ENCODE results near the gene LCP2.

The LCP2 gene

GRCh38 chr5:170314541-170315095 lies 17.0 kb upstream of the LCP2 start:
- no peaks in the 10 kb centered on the region for H4K20me1 ChIP-seq (ENCODE audit: insufficient read depth, low read length, poor library complexity, severe bottlenecking)
- H2AFZ ChIP-seq (ENCODE audit: low read length): no peak overlapping the region
- H3F3A ChIP-seq (ENCODE audit: low read depth): no peaks in the 10 kb centered on the region
- no peak overlapping the region for H3K4me2 ChIP-seq (ENCODE audit: low read depth, low read length, poor library complexity, severe bottlenecking)
- no peaks in the 10 kb centered on the region for H3K79me2 ChIP-seq (ENCODE audit: insufficient read depth, low read length)
- no peak for TF ChIP-seq CTCF (conservative IDR thresholded peaks at IDR 0.05; ENCODE audit: low read length)
- no peak for TF ChIP-seq EZH2phosphoT487 (IDR thresholded peaks at IDR 0.05; ENCODE audit: borderline replicate concordance)
- H3K9ac ChIP-seq (ENCODE audit: low read depth, low read length, poor library complexity, severe bottlenecking): no peak overlapping the region
- no peaks in the 10 kb centered on the region for H3K9me2 ChIP-seq (replicated peaks; ENCODE audit: low read depth, low read length)
- no peaks in the 10 kb centered on the region for H3K27me3 ChIP-seq (ENCODE audit: insufficient read depth, low read length, poor library complexity, severe bottlenecking)
- no peaks in the 10 kb centered on the region for H3K36me3 ChIP-seq (ENCODE audit: insufficient read depth, low read length)
- H3K9me3 ChIP-seq (ENCODE audit: insufficient read depth, low read depth, low read length): no peaks in the 10 kb centered on the region
- no peak overlapping the region for H3K4me3 ChIP-seq (ENCODE audit: low read length, poor library complexity, severe bottlenecking)
- peaks cover 49% of the 10 kb centered on the region for H3K4me1 ChIP-seq (ENCODE audit: insufficient read depth, low read length, poor library complexity, severe bottlenecking)

- H3K36me3 ChIP-seq (ENCODE audit: insufficient read depth, low read length): no peaks in the 10 kb centered on the region
- no peak overlapping the region for H3K4me3 ChIP-seq (ENCODE audit: low read length, poor library complexity, severe bottlenecking)
- H3K4me2 ChIP-seq (ENCODE audit: low read depth, low read length, poor library complexity, severe bottlenecking): peak overlapping the region; percentile 45
- peaks cover 41% of the 10 kb centered on the region for H3K4me1 ChIP-seq (ENCODE audit: insufficient read depth, low read length, poor library complexity, severe bottlenecking)
- H3K27me3 ChIP-seq (ENCODE audit: insufficient read depth, low read length, poor library complexity, severe bottlenecking): no peaks in the 10 kb centered on the region
- no peak overlapping the region for H2AFZ ChIP-seq (ENCODE audit: low read length)
- H3K9ac ChIP-seq (ENCODE audit: low read depth, low read length, poor library complexity, severe bottlenecking): no peak overlapping the region
- H3K9me2 ChIP-seq (replicated peaks; ENCODE audit: low read depth, low read length): no peaks in the 10 kb centered on the region
- H3F3A ChIP-seq (ENCODE audit: low read depth): no peaks in the 10 kb centered on the region
- no peaks in the 10 kb centered on the region for H3K79me2 ChIP-seq (ENCODE audit: insufficient read depth, low read length)
- H3K9me3 ChIP-seq (ENCODE audit: insufficient read depth, low read depth, low read length): no peaks in the 10 kb centered on the region
- TF ChIP-seq EZH2phosphoT487 (IDR thresholded peaks at IDR 0.05; ENCODE audit: borderline replicate concordance): no peak
- no peak for TF ChIP-seq CTCF (conservative IDR thresholded peaks at IDR 0.05; ENCODE audit: low read length)
- H4K20me1 ChIP-seq (ENCODE audit: insufficient read depth, low read length, poor library complexity, severe bottlenecking): no peaks in the 10 kb centered on the region
These were observed 16.2 kb upstream of the LCP2 start for GRCh38 chr5:170313816-170314215.

GRCh38 chr5:170313344-170313743 lies 15.8 kb upstream of the LCP2 start:
- Histone ChIP-seq H3K27me3 (ENCODE audit: insufficient read depth, low read length, poor library complexity, severe bottlenecking) (no peaks in the 10 kb centered on the region), H3F3A (ENCODE audit: low read depth) (no peaks in the 10 kb centered on the region), H3K9me2 (replicated peaks; ENCODE audit: low read depth, low read length) (no peaks in the 10 kb centered on the region), H3K36me3 (ENCODE audit: insufficient read depth, low read length) (no peaks in the 10 kb centered on the region), H3K4me3 (ENCODE audit: low read length, poor library complexity, severe bottlenecking) (no peak overlapping the region), H2AFZ (ENCODE audit: low read length) (no peak overlapping the region), H3K9me3 (ENCODE audit: insufficient read depth, low read depth, low read length) (no peaks in the 10 kb centered on the region), H4K20me1 (ENCODE audit: insufficient read depth, low read length, poor library complexity, severe bottlenecking) (no peaks in the 10 kb centered on the region), H3K4me1 (ENCODE audit: insufficient read depth, low read length, poor library complexity, severe bottlenecking) (peaks cover 40% of the 10 kb centered on the region), H3K4me2 (ENCODE audit: low read depth, low read length, poor library complexity, severe bottlenecking) (peak overlapping the region; percentile 45), H3K9ac (ENCODE audit: low read depth, low read length, poor library complexity, severe bottlenecking) (peak overlapping the region; percentile 11), H3K79me2 (ENCODE audit: insufficient read depth, low read length) (no peaks in the 10 kb centered on the region)
- TF ChIP-seq EZH2phosphoT487 (IDR thresholded peaks at IDR 0.05; ENCODE audit: borderline replicate concordance) (no peak), CTCF (conservative IDR thresholded peaks at IDR 0.05; ENCODE audit: low read length) (no peak)

All from Loucy (cell line).